Dermis blood vessel endothelial cell (primary cell): ENCODE measurements around the gene IRX1. TPM values are rescaled to one million over a fixed set of nuclear protein-coding genes. Genes with fewer than 3 reads are reported as not detected.
A peak's percentile ranks its signal among the peaks of the same experiment; 100 is the strongest.

Experiments
- DNase-seq: peaks from one replicate; pipeline ENCODE4 v3.0.0; 2010
- total RNA-seq: library from RNA; depleted of rRNA; stranded (reverse); fragments of >200 nt; gene quantifications from 2 replicates; pipeline ENCODE4 v1.2.3, GENCODE V29; 2014

Gene IRX1
- total RNA-seq, result under 0.01 TPM in 1 of 2 replicates, not detected in the other

DNA sequence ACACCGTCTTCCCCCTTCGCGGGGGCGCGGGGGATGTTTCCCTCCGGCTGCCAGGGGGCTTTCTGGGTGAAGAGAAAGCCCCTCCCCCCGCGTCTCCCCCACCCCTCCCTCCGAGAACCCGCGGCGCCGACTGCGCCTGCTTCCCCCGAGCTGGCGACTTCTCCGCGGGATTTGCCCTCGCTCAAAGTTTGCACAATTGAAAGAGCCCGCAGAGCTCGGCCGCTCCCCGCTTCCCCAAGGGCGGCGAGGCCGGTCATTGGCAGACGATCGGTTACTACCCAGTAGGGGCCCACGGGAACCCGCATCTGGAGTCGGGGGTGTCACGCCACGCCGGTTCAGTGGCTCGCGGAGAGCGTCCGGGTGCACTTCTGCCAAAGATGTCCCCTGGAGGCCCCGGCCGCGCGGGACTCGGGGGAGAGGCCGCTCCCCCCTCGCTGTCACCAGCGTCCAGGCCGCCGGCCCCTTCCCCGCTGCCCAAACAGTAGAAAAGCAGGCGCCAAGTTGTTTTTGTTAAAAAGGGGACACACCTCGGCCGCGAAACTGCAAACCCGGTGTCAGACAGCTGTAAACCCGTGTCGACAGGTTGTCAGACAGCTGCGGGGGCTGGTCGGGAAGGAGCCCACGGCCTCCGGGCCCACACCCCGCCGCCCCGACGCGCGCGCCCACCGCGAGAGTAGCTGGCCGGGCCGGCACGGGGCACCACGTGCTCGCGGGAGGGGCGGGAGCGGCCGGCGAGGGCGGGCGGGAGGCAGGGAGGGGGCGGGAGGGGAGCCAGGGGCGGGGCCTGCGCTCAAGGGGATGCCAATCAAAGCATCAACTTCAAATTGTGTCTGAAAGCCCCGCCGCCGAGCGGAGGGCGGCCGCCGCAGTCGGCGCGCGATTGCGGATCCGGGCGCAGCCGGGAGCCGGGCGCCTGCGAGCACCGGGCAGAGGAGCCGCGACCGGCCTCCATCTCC is at the start of gene IRX1:
TSS of gene IRX1 (plus strand) at position 827 of the 956 bp plus-strand sequence. CDS start 274 bp downstream, outside the sequence.
- DNase-seq, result no peak

DNA sequence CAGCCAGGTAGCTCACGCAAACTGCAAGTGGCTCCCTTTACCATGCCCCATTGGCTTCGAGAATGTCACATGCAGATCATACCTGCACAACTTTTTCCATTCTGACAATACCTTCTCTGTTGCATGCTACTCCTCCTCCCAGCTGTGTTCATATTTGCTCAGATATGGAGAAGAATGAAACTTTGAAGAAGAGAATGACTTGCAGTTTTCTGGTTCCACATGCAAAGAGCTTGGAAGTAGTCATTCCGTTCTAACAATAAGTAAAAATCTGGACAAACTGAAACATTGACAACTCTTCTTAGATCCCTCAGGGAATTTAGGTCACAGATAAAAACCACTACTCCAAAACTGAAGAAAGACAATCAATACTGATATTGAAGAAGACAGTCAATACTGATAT is 49.6 kb upstream of the IRX1 start:
- DNase-seq, result no peak

GRCh38 chr5:3564116-3564515 is 31.5 kb upstream of the IRX1 start:
- DNase-seq, result no peak

GRCh38 chr5:3564827-3565518 is 30.7 kb upstream of the IRX1 start:
- no peak for DNase-seq

GRCh38 chr5:3584724-3585531 is 10.7 kb upstream of the IRX1 start:
- DNase-seq, result no peak

DNA sequence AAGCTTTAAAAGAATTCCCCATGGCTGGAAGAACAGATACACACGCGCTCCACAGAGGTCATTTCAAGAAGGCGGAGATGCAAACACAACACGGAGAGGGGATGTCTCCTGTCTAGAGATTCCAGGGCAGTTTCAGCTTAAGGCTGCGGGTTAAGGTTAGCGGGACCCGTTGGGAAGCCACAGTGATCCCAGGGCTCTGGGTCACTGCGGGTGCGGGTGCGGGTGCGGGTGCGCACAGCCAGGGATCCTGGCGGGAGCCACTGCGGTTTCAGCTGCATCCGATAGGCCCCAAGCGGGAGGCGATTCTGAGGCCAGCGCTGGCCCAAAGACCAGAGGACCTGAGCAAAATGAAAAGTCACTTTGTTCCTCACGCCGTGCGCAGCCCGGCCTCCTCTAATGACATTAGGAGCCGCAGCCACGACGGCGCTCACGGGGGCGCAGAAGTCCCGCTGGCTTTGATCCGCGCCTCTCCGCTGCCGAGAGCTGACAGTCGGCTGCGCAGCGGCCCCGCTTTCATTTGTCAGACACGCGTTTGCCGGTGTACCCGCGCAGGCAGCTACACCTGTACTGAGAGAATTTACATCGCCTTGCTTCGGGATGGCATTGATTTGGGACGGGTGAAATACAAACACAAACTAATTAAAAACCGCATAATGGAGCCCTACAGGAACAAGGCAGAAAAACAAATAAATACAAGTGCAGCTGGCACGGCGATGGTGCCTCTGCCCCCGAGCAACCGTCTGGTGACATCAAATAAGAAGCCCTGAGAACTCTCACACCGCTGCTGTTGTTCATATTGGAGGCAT is 5.3 kb upstream of the IRX1 start:
- DNase-seq, result no peak

GRCh38 chr5:3590967-3591900 is 4.4 kb upstream of the IRX1 start:
- no peak for DNase-seq

DNA sequence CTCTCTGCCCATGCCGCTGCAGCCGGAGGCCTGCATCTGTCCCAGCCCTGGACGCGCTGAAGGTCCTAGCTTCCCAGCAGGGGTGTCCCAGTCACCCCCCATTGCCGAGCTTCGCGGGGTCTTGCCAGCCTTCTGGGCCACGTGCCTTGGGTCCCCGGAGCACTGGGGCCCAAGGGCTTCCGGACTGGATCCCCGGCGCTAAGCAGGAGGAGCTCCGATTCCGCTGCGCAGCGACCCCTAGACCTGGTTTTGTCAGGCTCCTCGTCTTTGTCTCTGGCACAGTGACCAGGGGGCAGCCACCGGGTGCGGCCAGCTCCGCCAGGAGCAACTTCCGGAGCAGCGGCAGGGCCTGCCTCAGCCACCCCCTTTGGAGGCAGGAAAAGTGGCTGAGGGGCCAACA is 3.3 kb upstream of the IRX1 start:
- DNase-seq, result no peak

DNA sequence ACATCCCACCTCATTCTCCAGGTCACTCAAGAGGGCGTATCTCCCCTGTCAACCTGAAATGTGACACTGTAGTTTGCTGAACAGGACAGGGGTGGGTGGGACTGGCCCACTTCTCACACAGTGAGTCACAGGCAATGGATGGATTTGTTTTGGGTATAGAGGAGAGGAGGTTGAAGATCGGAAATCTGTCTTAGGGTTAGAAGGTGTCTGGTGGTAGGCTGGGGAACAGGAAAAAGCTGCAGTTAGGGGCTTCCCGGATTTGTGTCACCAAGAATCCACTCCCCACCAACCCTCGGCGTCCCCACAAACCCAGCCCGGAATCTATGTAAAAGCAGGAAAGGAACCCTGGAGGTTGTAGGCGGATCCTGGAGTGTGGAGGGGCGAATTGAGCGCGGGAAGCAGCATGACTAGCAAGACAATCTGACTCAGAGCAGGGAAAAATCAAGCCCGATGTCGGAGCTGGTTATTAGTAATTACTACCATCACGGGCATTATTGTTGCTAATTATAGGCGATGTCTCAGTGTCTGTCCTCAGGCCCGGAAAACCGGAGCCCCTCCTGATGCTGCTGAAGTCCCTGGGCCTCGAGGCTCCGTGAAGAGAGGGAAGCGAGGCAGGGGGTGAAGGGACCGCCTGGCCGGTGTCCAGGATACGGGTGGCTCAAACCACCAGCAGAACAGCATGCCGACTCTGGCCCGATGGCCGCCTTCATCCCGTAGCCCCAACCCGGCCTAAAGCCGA is 1.7 kb upstream of the IRX1 start:
- no peak for DNase-seq

DNA sequence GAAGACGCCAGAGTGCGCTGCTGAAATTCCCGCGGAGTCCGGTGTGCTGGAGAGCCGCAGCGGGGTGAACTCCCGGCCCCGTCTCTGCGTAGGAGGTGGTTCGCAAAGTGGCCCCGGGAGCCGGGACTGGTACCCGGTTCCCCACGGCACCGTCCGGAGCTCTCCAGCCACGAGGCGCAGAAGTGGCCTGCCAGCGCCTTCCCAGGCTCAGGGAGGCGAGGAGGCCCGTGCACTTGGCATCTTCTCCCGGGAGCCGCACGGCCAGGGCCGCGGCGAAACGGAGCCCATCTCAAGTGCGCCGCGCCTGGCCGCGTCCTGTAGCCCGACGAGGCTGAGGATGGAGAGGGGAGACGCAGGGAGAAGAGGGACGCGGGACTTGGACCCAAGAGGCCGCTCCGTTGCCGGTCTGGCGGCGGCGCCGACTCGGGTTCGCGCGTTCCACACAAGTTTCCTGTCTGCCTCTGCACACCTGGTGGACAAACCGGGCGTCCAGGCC is 1.1 kb upstream of the IRX1 start:
- no peak for DNase-seq

DNA sequence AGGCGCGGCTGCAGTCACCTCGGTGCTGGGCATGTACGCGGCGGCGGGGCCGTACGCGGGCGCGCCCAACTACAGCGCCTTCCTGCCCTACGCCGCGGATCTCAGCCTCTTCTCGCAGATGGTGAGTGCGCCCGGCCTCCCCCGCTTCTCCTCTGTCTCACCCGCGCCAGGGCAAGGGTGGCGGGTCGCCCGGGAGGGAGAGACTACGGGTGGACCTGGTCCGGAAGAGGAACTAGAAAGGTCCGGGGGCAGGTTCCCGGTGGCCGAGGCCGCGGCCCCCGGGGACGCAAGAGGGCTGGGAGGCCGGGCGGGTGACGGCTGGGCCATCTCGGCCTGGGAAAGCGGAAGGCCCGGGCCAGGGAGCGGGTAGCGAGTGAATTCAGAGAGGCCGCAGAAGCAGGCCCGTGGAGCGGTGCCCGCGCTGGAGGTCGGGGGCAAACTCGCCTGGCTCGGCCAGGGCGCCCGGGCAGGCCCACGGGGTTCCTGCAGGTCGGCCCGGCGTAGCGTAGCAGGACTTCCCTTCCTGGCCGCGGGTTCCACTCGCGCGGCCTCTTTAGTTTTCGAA is 711 bp downstream of the IRX1 start:
- DNase-seq, result no peak

DNA sequence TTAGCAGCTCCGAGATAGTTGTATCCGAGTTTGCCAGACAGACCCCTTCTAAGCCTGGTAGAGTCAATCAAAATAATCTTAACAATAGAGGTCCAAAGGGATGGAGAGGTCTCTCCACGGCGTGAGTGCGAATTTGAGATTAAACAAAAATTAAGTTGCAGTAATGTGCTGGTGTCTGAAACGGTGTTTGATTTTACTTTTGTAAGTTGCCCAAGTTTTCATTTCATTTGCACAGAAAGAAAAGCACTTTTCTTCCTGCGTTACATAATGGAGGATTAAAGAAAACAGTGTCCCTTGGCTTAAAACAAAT is 1.2 kb downstream of the IRX1 start:
- no peak for DNase-seq

DNA sequence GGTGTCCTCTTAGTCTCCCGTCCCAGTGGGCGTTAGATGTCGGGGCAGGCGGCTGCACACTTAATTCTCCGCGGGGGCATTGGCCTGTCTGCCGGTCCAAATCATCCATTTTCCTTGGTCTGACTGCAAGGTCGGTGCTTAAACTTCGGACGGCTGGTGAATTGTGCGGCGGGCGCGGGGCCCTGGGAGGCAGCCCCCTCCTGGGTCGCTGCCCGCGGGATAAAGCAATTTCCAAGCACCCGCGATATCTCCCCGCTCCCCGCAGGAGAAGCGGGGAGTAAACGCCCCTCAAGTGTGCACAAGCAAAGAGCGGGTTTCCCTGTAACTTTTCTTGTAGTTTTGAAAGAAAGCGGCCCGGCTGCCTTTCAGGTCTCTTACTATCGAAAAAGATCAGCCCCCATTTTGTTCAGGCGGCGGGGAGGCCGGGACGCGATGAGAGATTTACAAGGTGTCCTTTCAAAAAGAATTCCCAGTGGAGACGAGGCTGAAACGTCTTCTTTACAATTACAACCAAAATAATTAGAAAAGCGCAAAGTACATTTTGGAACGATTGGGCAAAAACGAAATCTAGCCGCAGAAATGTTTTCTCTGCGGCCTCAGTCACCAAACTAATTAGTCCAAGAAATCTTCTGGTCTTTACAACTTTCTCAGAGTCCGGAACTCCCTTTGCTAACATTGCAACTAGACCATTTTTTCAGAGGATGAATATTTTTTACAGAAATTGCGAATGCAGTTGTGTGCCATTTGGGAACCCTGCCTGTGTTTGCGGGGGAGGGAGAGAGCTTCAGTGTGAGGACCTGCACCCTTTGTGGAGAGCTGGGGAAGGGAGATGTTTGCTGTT is 1.8 kb downstream of the IRX1 start:
- DNase-seq, result no peak

DNA sequence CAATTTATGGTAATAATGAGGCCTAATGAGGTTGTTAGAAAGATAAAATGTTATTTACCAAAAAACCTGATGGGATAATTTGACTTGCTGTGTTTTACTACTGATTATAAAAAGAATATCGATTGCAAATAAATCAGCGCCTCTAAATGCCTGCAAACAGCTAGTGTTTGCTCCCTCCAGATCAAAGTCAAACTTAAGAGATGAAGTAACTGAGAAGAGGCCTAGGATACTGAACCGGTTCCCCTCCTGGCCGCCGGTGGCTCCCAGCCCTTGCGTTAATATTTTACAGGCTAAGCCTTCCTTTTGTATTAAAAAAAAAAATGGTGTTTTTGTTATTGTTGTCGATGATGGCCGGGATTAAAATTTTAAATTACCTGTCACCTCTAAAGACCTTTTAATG is 2.6 kb downstream of the IRX1 start:
- no peak for DNase-seq

DNA sequence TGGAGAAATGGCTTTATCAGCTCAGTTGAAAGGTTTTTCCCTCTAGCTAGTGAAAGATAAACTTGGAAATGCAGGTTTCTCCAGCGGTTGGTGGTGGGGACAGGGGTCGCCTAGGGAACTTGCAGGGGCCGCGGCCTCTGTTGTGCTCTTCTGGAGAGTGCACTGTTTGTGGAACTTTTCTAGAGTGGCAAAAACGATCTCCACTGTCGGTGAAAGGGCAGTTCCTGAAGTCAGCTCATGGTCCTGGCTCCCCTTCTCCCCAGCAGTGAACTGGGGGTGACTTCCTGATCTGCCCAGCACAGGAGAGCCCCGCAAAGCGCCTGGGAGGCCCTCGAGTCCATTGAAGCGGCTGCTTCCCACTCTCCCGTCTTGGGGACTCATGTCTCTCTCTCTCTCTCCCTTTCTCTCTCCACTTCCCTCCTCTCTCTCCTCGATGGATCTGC is 3.2 kb downstream of the IRX1 start:
- no peak for DNase-seq

DNA sequence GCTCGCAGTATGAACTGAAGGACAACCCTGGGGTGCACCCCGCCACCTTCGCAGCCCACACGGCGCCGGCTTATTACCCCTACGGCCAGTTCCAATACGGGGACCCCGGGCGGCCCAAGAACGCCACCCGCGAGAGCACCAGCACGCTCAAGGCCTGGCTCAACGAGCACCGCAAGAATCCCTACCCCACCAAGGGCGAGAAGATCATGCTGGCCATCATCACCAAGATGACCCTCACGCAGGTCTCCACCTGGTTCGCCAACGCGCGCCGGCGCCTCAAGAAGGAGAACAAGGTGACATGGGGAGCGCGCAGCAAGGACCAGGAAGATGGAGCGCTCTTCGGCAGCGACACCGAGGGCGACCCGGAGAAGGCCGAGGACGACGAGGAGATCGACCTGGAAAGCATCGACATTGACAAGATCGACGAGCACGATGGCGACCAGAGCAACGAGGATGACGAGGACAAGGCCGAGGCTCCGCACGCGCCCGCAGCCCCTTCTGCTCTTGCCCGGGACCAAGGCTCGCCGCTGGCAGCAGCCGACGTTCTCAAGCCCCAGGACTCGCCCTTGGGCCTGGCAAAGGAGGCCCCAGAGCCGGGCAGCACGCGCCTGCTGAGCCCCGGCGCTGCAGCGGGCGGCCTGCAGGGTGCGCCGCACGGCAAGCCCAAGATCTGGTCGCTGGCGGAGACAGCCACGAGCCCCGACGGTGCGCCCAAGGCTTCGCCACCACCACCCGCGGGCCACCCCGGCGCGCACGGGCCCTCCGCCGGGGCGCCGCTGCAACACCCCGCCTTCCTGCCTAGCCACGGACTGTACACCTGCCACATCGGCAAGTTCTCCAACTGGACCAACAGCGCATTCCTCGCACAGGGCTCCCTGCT is 3.8 kb downstream of the IRX1 start:
- DNase-seq, result peak; percentile 9
